ENCODE results near the gene ZNF608.

Gene ZNF608

DNA sequence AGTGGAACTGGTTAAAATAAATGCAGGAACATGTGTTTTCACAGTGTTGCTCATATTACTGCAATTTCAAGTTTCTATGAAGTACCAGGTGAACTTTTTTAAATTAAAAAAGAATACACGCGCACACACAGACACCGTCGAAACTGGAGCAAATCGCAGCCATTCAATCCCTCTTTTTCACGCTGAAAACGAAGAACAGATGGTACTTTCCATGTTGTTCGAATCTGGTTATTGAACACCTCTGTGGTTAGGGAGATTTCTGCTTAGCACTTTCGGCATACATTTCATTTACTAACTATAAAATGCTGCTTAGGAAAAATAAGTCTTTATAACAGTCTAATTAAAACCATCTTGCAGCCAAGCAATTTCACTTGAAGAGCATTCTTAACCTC is 6.8 kb downstream of the ZNF608 start:
- FAIRE-seq, result no peak

DNA sequence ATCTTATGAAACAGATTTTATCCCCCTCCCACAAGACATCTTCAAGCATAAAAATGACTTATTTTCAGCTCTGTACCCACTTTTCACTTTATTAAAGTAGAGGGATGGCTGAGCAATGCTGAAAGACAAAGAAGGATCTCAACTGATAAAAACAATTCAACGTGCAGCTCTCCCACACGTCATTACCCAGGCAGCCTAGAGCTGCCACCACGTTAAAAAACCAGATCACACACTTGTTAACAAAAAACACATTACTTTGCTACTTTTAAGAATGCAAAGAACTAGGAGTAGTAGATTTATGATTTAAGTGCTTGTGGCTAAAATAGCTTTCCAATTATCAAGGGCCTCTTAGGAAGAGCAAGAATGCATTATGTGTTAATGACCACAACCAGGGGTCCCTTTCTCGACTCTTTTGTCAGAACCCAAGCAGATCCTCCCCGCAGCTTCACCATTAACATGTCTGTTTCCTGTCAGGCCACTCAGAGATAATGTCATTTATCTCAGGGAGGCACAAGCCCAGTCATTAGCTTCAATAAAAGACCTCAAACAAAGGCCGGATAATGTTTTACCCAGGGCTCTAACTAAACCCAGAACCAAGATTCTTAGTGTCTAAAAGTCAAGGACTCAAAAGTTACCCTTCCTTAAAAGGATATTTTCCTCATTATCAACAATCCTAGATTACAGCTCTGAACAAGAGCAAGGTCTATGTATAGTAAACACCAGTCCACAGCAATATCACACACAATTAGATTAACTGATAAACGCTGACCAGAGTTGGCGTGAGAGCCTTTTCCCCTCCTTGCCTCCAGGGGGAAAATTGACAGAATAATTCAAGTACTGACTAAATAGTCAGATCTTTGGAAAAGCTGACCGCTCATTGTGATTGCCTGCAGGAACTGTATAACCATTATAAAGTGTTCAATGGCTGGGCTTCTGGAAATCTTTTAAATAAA is 7.5 kb downstream of the ZNF608 start:
- no peak for FAIRE-seq
- no peak for TF ChIP-seq TAF1 (IDR thresholded peaks at IDR 0.05; ENCODE audit: low read depth, low read length)
- TF ChIP-seq POLR2A (IDR thresholded peaks at IDR 0.05; ENCODE audit: low read depth, low read length), result no peak
- no peak for TF ChIP-seq POLR2AphosphoS5 (IDR thresholded peaks at IDR 0.05; ENCODE audit: low read depth, low read length)
- TF ChIP-seq POU2F2 (IDR thresholded peaks at IDR 0.05; ENCODE audit: low read depth, low read length), result no peak
- TF ChIP-seq SPI1 (IDR thresholded peaks at IDR 0.05; ENCODE audit: low read depth, low read length), result no peak
- TF ChIP-seq PAX5 (IDR thresholded peaks at IDR 0.05; ENCODE audit: insufficient read depth, low read length, severe bottlenecking), result no peak

More for the DNA sequence above, 6.8 kb downstream of the ZNF608 start:
- no peak for TF ChIP-seq PAX5 (IDR thresholded peaks at IDR 0.05; ENCODE audit: insufficient read depth, low read length, severe bottlenecking)
- TF ChIP-seq POLR2AphosphoS5 (IDR thresholded peaks at IDR 0.05; ENCODE audit: low read depth, low read length), result no peak
- TF ChIP-seq POLR2A (IDR thresholded peaks at IDR 0.05; ENCODE audit: low read depth, low read length), result no peak
- TF ChIP-seq SPI1 (IDR thresholded peaks at IDR 0.05; ENCODE audit: low read depth, low read length), result no peak
- no peak for TF ChIP-seq TAF1 (IDR thresholded peaks at IDR 0.05; ENCODE audit: low read depth, low read length)
- TF ChIP-seq POU2F2 (IDR thresholded peaks at IDR 0.05; ENCODE audit: low read depth, low read length), result no peak
- DNase-seq (ENCODE audit: insufficient read length, low spot score), result no peak

DNA sequence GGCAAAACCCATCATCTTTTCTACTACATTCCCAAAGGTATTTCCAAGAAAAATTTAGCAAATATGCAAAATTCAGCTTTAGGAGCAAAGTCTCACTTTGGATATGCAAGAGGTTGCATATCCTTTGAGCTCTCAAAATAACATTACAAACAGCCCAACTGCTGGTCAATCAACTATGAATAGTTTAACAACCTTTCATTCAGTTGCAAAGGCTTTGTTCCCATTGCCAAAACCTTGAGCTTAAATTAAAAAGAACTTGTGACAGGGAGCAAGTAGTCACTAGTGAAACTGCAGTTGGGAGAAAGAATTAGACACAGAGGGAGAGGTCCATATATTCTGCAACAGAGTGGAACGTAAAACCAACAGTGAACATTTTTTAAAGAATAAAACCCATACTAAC is 8.8 kb downstream of the ZNF608 start:
- DNase-seq (ENCODE audit: insufficient read length, low spot score) (no peak), FAIRE-seq (no peak)
- no peak for TF ChIP-seq TAF1 (IDR thresholded peaks at IDR 0.05; ENCODE audit: low read depth, low read length)
- no peak for TF ChIP-seq SPI1 (IDR thresholded peaks at IDR 0.05; ENCODE audit: low read depth, low read length)
- TF ChIP-seq PAX5 (IDR thresholded peaks at IDR 0.05; ENCODE audit: insufficient read depth, low read length, severe bottlenecking), result no peak
- TF ChIP-seq POU2F2 (IDR thresholded peaks at IDR 0.05; ENCODE audit: low read depth, low read length), result no peak
- no peak for TF ChIP-seq POLR2A (IDR thresholded peaks at IDR 0.05; ENCODE audit: low read depth, low read length)
- TF ChIP-seq POLR2AphosphoS5 (IDR thresholded peaks at IDR 0.05; ENCODE audit: low read depth, low read length), result no peak

More for the DNA sequence above, 7.5 kb downstream of the ZNF608 start:
- DNase-seq (ENCODE audit: insufficient read length, low spot score), result no peak

DNA sequence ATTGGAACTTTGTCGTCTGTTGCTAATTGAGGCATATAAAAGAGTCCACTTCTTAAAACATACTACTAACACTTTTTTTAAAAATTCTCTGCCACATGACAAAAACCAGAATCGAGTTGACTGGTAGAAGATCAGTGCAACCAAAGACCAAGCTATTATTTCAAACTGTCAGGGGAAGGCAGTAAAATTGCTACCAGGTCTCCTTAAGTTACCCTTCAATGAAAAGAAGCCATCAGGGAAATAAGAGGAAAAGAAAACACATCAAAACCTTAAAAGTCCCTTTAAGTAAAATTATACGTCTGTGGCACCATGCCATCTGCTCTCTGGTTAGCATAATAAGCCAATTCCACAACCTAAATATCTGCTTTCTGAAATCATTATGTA is 9.6 kb downstream of the ZNF608 start:
- TF ChIP-seq TAF1 (IDR thresholded peaks at IDR 0.05; ENCODE audit: low read depth, low read length) (no peak), POLR2AphosphoS5 (IDR thresholded peaks at IDR 0.05; ENCODE audit: low read depth, low read length) (no peak), POU2F2 (IDR thresholded peaks at IDR 0.05; ENCODE audit: low read depth, low read length) (no peak), SPI1 (IDR thresholded peaks at IDR 0.05; ENCODE audit: low read depth, low read length) (no peak), POLR2A (IDR thresholded peaks at IDR 0.05; ENCODE audit: low read depth, low read length) (no peak), PAX5 (IDR thresholded peaks at IDR 0.05; ENCODE audit: insufficient read depth, low read length, severe bottlenecking) (no peak)
- no peak for DNase-seq (ENCODE audit: insufficient read length, low spot score)

DNA sequence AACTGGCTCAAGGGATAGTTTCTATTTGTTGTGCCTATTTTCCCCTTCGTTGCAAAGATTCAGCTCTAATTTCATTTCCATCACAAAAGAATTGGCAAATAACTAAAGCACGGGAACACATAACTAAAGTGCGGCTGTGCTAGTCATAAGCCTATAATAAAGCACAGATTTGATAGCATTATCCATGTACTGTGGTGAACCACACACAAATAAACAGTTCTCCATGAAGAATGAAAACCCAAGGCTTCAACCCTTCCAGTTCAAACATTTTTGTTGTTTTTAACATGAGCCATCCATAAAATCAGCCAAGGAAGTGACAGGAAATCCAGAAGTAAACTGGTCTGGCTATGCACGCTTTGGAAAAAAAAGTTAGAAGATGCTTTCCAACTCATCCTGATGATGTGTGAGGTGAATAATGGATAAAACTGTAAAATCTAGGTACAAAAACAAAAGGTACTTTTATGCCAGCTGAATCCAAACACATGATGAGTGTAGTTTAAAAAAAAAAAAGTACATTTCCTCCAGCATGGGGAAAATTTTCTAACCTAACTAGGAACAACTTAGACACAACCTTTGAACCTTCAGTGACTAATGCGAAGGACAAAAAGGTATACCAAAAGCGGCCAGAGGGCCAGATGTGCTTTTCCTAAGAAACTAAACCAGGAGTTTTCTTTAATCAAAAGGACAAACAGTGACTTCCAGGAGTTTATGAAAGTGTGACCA is 10.2 kb downstream of the ZNF608 start:
- no peak for TF ChIP-seq SPI1 (IDR thresholded peaks at IDR 0.05; ENCODE audit: low read depth, low read length)
- no peak for TF ChIP-seq TAF1 (IDR thresholded peaks at IDR 0.05; ENCODE audit: low read depth, low read length)
- TF ChIP-seq POLR2AphosphoS5 (IDR thresholded peaks at IDR 0.05; ENCODE audit: low read depth, low read length), result no peak
- no peak for TF ChIP-seq POU2F2 (IDR thresholded peaks at IDR 0.05; ENCODE audit: low read depth, low read length)
- no peak for TF ChIP-seq PAX5 (IDR thresholded peaks at IDR 0.05; ENCODE audit: insufficient read depth, low read length, severe bottlenecking)
- no peak for TF ChIP-seq POLR2A (IDR thresholded peaks at IDR 0.05; ENCODE audit: low read depth, low read length)
- DNase-seq (ENCODE audit: insufficient read length, low spot score) (no peak), FAIRE-seq (no peak)

More for the DNA sequence above, 9.6 kb downstream of the ZNF608 start:
- FAIRE-seq, result no peak

DNA sequence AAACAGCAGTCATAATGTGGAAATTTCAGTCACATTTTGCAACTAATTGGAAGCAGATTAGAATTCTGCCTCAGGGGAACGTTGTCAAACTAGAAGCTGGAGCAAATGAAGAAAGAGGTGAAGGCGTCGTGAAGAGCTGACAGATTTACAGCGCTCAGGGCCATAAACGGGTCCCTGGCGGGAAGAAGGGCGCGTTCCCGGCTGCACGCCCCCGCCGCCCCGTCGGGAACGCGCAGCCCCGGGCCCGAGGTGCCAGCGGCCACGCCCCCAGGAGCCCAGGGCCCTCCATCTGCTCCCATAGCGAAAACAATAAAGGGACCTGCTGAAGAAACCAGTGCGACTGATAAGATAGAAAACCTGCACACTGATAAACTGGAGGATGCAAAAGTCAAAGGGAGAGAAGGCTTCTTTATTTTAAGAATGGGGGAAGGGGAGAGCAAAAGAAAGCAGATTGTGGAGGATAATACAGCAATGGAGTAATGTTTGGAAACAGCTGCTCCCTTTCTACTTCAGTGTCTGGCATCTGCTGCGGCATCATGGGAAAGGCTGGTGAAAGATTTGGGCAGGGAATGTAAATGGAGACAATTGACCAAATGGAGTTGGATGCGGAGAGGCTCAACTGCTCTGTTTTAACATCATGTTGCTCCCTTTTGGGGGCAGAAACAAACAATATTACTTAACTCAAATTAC is 11.1 kb downstream of the ZNF608 start:
- no peak for FAIRE-seq
- TF ChIP-seq PAX5 (IDR thresholded peaks at IDR 0.05; ENCODE audit: insufficient read depth, low read length, severe bottlenecking) (no peak), POLR2AphosphoS5 (IDR thresholded peaks at IDR 0.05; ENCODE audit: low read depth, low read length) (no peak), TAF1 (IDR thresholded peaks at IDR 0.05; ENCODE audit: low read depth, low read length) (no peak), POLR2A (IDR thresholded peaks at IDR 0.05; ENCODE audit: low read depth, low read length) (no peak), SPI1 (IDR thresholded peaks at IDR 0.05; ENCODE audit: low read depth, low read length) (no peak), POU2F2 (IDR thresholded peaks at IDR 0.05; ENCODE audit: low read depth, low read length) (no peak)
- DNase-seq (ENCODE audit: insufficient read length, low spot score), result no peak

DNA sequence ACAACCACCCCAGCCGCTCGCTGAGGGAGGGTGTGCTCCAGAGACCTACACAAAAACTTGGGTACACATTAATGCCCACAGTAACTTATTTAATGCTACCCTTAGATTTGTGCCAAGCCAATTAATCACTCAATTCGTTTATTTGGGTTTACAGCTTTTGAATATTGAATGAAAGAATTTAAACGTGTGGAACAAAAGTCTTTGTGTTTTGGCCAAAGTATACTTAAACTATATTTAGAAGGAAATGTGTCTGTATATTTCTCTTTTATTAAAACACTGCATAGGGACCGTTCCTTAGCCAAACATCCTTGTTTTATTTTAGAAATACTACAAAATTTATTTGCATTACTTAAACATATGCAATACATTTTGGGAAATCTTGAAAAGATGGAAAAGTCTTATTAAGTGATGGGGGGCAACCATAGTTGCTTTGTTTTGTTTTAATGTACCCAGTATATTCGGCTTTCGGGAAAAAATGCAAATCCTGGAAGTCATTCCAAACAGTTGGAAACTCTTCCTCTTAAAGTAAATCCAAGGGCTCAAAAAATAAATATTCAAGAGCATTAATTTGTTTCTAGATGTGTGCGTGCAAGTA is 11.8 kb downstream of the ZNF608 start:
- no peak for TF ChIP-seq POLR2A (IDR thresholded peaks at IDR 0.05; ENCODE audit: low read depth, low read length)
- no peak for TF ChIP-seq POU2F2 (IDR thresholded peaks at IDR 0.05; ENCODE audit: low read depth, low read length)
- no peak for TF ChIP-seq SPI1 (IDR thresholded peaks at IDR 0.05; ENCODE audit: low read depth, low read length)
- no peak for TF ChIP-seq TAF1 (IDR thresholded peaks at IDR 0.05; ENCODE audit: low read depth, low read length)
- TF ChIP-seq PAX5 (IDR thresholded peaks at IDR 0.05; ENCODE audit: insufficient read depth, low read length, severe bottlenecking), result no peak
- no peak for TF ChIP-seq POLR2AphosphoS5 (IDR thresholded peaks at IDR 0.05; ENCODE audit: low read depth, low read length)
- DNase-seq (ENCODE audit: insufficient read length, low spot score) (no peak), FAIRE-seq (no peak)

DNA sequence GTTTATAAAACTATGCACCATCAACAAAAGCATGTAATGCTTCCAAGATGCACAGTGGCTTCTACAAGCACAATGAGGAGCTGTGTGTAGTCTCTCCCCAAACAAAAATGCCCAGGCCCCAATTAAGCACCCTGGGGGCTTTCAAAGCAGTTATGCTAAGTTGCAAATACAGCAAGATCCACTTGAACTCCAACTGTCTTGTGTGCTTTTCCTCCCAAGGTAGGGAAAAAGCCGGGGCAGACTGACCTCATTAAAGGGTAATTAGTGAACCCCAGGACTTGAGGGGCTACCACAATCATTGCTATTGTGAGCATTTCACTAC is 13.1 kb downstream of the ZNF608 start:
- no peak for FAIRE-seq
- DNase-seq (ENCODE audit: insufficient read length, low spot score), result no peak
- no peak for TF ChIP-seq POU2F2 (IDR thresholded peaks at IDR 0.05; ENCODE audit: low read depth, low read length)
- TF ChIP-seq PAX5 (IDR thresholded peaks at IDR 0.05; ENCODE audit: insufficient read depth, low read length, severe bottlenecking), result no peak
- no peak for TF ChIP-seq SPI1 (IDR thresholded peaks at IDR 0.05; ENCODE audit: low read depth, low read length)
- TF ChIP-seq TAF1 (IDR thresholded peaks at IDR 0.05; ENCODE audit: low read depth, low read length), result no peak
- TF ChIP-seq POLR2AphosphoS5 (IDR thresholded peaks at IDR 0.05; ENCODE audit: low read depth, low read length), result no peak
- no peak for TF ChIP-seq POLR2A (IDR thresholded peaks at IDR 0.05; ENCODE audit: low read depth, low read length)

Data from GM12891 (cell line).